Measurements from ENCODE around the gene MEAF6. TPM values are rescaled to one million over a fixed set of nuclear protein-coding genes. Genes with fewer than 3 reads are reported as not detected.

The MEAF6 gene
- total and polyA plus RNA-seq, 2 donors (not counting 1 experiment from before 2014, with no cell fraction given), result 49.4 to 56.0 TPM

DNA sequence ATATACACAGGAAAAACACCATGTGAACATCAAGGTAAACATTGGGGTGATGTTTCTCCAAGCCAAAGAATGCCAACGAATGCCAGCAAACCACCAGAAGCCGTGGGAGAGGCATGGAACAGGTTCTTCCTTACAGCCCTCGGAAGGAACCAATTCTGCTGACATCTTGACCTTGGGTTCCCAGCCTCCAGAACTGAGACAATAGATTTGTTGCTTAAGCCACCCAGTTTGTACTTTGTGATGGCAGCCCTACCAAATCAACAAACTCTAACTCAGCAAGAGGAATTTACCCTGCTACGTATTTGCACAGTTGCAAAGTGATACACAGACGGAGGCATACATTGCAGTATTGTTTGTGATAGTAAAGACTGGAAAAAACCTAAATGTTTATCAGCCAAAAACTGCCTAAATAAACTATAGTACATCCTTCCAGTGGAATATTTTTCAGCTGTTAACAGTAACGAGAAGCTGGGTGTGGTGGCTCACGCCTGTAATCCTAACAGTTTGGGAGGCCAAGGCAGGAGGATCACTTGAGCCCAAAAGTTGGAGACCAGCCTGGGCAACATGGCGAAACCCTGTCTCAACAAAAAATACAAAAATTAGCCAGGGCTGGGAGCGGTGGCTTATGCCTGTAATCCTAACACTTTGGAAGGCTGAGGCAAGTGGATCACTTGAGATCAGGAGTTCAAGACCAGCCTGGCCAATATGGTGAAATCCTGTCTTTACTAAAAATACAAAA lies 52.7 kb downstream of the MEAF6 start:
- H4K20me1 ChIP-seq (ENCODE audit: control insufficient read depth, extremely low read depth, insufficient read depth, low read length), result no peaks in the 10 kb centered on the region
- no peaks in the 10 kb centered on the region for H3K79me2 ChIP-seq (ENCODE audit: control insufficient read depth, insufficient read depth, low read length)
- no peaks in the 10 kb centered on the region for H3K4me1 ChIP-seq (ENCODE audit: control insufficient read depth, extremely low read depth, insufficient read depth, low read length)
- H3K4me2 ChIP-seq (ENCODE audit: extremely low read depth, insufficient read depth, low read length), result no peak overlapping the region
- no peak for TF ChIP-seq EZH2 (IDR thresholded peaks at IDR 0.05; ENCODE audit: low read length, missing control alignments)
- TF ChIP-seq, protein P1, sequence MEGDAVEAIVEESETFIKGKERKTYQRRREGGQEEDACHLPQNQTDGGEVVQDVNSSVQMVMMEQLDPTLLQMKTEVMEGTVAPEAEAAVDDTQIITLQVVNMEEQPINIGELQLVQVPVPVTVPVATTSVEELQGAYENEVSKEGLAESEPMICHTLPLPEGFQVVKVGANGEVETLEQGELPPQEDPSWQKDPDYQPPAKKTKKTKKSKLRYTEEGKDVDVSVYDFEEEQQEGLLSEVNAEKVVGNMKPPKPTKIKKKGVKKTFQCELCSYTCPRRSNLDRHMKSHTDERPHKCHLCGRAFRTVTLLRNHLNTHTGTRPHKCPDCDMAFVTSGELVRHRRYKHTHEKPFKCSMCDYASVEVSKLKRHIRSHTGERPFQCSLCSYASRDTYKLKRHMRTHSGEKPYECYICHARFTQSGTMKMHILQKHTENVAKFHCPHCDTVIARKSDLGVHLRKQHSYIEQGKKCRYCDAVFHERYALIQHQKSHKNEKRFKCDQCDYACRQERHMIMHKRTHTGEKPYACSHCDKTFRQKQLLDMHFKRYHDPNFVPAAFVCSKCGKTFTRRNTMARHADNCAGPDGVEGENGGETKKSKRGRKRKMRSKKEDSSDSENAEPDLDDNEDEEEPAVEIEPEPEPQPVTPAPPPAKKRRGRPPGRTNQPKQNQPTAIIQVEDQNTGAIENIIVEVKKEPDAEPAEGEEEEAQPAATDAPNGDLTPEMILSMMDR (conservative IDR thresholded peaks at IDR 0.05 in 1 of 2, IDR thresholded peaks at IDR 0.05 in 1 of 2; ENCODE audit: low read depth in 1 of 2, low read length in 2 of 2), result no peak
- no peak overlapping the region for H3K4me3 ChIP-seq (replicated peaks in 1 of 4; ENCODE audit: control extremely low read depth in 1 of 4, insufficient read depth in 1 of 4, low read depth in 3 of 4, low read length in 4 of 4)
- H3K36me3 ChIP-seq (ENCODE audit: control insufficient read depth, insufficient read depth, low read length), result no peaks in the 10 kb centered on the region
- no peak overlapping the region for H3K27ac ChIP-seq (ENCODE audit: insufficient read depth, low read length)
- no peak overlapping the region for H2AFZ ChIP-seq (ENCODE audit: low read length)
- no peaks in the 10 kb centered on the region for H3K27me3 ChIP-seq (ENCODE audit: control insufficient read depth, insufficient read depth, low read length)
- no peaks in the 10 kb centered on the region for H3K9me3 ChIP-seq (ENCODE audit: control insufficient read depth, insufficient read depth, low read depth, low read length)
- DNase-seq (ENCODE audit: low read depth in 2 of 2), result no peak
- H3K9ac ChIP-seq (ENCODE audit: insufficient read depth, low read length), result no peak overlapping the region

DNA sequence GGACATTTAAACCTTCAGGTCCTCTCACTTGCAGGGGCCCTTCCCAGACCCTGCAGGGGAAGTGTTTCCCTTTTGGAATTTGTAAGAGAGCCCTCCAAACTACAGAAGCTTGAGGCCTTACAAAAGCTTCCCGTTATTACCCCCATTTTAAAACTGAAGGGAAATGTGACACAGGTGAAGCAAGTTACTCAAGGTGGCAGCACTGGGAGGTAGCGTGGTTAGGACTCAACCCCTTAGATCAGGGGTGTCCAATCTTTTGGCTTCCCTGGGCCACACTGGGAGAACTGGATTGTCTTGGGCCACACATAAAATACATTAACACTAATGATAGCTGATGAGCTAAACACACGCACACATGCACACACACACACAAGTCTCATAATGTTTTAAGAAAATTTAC lies 56.0 kb downstream of the MEAF6 start:
- Histone ChIP-seq H4K20me1 (ENCODE audit: control insufficient read depth, extremely low read depth, insufficient read depth, low read length) (no peaks in the 10 kb centered on the region), H3K4me3 (replicated peaks in 1 of 4; ENCODE audit: control extremely low read depth in 1 of 4, insufficient read depth in 1 of 4, low read depth in 3 of 4, low read length in 4 of 4) (no peak overlapping the region), H3K9ac (ENCODE audit: insufficient read depth, low read length) (no peak overlapping the region), H3K36me3 (ENCODE audit: control insufficient read depth, insufficient read depth, low read length) (no peaks in the 10 kb centered on the region), H3K4me2 (ENCODE audit: extremely low read depth, insufficient read depth, low read length) (no peak overlapping the region), H3K4me1 (ENCODE audit: control insufficient read depth, extremely low read depth, insufficient read depth, low read length) (no peaks in the 10 kb centered on the region), H3K27me3 (ENCODE audit: control insufficient read depth, insufficient read depth, low read length) (no peaks in the 10 kb centered on the region), H2AFZ (ENCODE audit: low read length) (no peak overlapping the region), H3K9me3 (ENCODE audit: control insufficient read depth, insufficient read depth, low read depth, low read length) (no peaks in the 10 kb centered on the region), H3K27ac (ENCODE audit: insufficient read depth, low read length) (no peak overlapping the region), H3K79me2 (ENCODE audit: control insufficient read depth, insufficient read depth, low read length) (no peaks in the 10 kb centered on the region)
- no peak for DNase-seq (ENCODE audit: low read depth in 2 of 2)
- no peak for TF ChIP-seq EZH2 (IDR thresholded peaks at IDR 0.05; ENCODE audit: low read length, missing control alignments)
- TF ChIP-seq, protein P1 (conservative IDR thresholded peaks at IDR 0.05 in 1 of 2, IDR thresholded peaks at IDR 0.05 in 1 of 2; ENCODE audit: low read depth in 1 of 2, low read length in 2 of 2), result no peak

GRCh38 chr1:37456614-37457013 lies 58.0 kb downstream of the MEAF6 start:
- H3K79me2 ChIP-seq (ENCODE audit: control insufficient read depth, insufficient read depth, low read length), result no peaks in the 10 kb centered on the region
- H4K20me1 ChIP-seq (ENCODE audit: control insufficient read depth, extremely low read depth, insufficient read depth, low read length), result no peaks in the 10 kb centered on the region
- TF ChIP-seq, protein P1 (conservative IDR thresholded peaks at IDR 0.05 in 1 of 2, IDR thresholded peaks at IDR 0.05 in 1 of 2; ENCODE audit: low read depth in 1 of 2, low read length in 2 of 2), result no peak
- TF ChIP-seq EZH2 (IDR thresholded peaks at IDR 0.05; ENCODE audit: low read length, missing control alignments), result no peak
- no peaks in the 10 kb centered on the region for H3K4me1 ChIP-seq (ENCODE audit: control insufficient read depth, extremely low read depth, insufficient read depth, low read length)
- H3K27ac ChIP-seq (ENCODE audit: insufficient read depth, low read length), result no peak overlapping the region
- H3K9me3 ChIP-seq (ENCODE audit: control insufficient read depth, insufficient read depth, low read depth, low read length), result no peaks in the 10 kb centered on the region
- no peak for DNase-seq (ENCODE audit: low read depth in 2 of 2)
- no peak overlapping the region for H2AFZ ChIP-seq (ENCODE audit: low read length)
- H3K36me3 ChIP-seq (ENCODE audit: control insufficient read depth, insufficient read depth, low read length), result no peaks in the 10 kb centered on the region
- H3K4me3 ChIP-seq (replicated peaks in 1 of 4; ENCODE audit: control extremely low read depth in 1 of 4, insufficient read depth in 1 of 4, low read depth in 3 of 4, low read length in 4 of 4), result no peak overlapping the region
- no peaks in the 10 kb centered on the region for H3K27me3 ChIP-seq (ENCODE audit: control insufficient read depth, insufficient read depth, low read length)
- no peak overlapping the region for H3K9ac ChIP-seq (ENCODE audit: insufficient read depth, low read length)
- no peak overlapping the region for H3K4me2 ChIP-seq (ENCODE audit: extremely low read depth, insufficient read depth, low read length)

Data from fibroblast of lung (primary cell).